GM19043 (cell line): Measurements from ENCODE around the gene PLXND1.

ENCODE experiments used
- ATAC-seq: cut with Tn5 transposase; IDR thresholded peaks from one replicate; pipeline ENCODE4 v1.9.1; 2021; ENCODE audit warnings: low read depth; ENCODE audit not compliant: unreplicated experiment

The PLXND1 gene

GRCh38 chr3:129627350-129628168, 21.1 kb upstream of the PLXND1 start:
- peak; percentile 45 for ATAC-seq

- ATAC-seq = peak; percentile 89
Observed at GRCh38 chr3:129626744-129627349, 20.4 kb upstream of the PLXND1 start.

DNA sequence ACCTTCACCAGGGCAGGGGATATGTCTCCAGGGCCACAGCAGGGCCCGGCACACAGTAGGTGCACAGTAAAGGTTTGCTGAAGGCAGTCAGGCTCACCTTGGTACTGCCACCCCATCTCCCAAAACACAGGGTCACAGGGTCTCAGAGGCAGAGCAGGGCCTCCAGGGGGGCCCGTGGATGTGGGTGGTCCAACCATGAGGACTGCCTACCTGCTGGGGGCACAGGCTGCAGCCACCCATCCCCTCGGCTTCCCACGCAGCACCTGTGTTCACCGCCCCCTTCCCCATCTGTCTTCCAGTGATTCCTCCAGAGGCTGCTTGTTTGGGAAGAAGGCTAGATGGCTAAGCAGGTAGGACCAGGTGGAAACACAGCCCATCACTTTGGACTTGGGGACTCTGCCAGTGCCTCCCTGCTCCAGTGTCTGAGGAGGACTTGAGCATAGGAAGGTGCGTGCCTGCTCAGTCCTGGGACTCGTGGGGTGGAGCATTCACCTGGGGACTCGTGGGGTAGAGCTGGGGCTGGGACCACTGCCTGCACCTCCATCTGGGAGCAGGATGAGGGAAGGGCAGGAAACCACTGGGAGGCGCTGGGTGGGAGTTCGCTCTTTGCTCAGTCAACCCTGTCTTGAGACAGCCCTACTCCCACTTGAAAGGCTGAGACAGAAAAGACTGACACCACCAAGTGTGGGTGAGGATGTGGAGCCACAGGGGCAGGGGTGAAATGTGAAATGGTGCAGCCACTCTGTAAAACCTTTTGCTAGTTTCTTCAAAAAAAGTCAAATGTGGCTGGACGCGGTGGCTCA, 18.8 kb upstream of the PLXND1 start:
- no peak for ATAC-seq

GRCh38 chr3:129624347-129625071, 18.0 kb upstream of the PLXND1 start:
- no peak for ATAC-seq

DNA sequence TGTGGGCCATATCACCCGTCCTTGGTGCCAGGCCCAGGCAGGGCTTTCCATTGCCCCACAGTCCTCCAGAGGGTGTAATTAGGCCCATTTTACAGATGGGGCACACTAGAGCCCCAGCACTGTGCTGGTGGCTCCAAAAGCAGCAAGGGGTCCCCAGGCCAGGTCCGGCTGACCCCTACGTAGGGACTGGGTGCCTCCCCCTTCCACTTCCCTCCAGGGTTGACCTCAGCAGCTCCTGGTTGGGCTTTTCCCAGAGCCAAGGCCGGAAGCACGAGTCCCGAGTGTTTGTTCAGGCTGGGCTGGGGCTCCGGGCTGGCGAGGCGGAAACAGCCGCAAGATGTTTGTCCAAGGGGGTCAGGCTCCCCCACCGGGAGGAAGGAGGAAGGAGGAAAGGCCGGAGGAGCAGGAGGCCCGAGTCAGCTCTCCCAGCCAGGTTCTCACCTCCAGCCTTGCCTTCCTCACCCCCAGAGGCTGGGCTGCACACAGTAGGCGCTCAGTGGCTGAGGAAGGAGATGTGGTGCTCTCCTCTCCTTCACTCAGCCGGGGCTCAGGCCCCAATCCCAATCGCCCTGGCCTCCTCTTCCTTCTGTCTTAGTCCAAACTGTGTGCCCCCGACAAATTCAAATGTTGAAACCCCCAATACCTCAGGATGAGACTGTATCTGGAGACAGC, 17.1 kb upstream of the PLXND1 start:
- no peak for ATAC-seq

DNA sequence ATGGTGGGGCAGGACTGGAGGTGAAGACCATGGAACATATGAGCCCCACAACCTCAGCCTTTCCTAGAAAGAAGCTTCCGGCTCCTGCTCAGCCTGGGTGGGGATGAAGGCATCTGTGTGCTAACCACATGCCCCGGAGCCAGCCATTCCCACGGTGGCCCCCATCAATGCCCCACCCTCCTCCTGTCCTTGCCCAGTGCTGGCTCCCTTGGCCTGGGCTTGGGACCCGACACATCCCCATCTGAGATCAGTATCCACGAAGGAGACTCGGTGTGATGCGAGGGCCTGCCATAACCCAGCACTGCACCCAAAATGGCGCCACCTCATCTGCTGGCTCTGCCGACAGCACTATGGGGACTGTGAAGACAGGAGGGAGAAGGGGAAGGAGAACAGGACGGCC, 16.5 kb upstream of the PLXND1 start:
- ATAC-seq = no peak

DNA sequence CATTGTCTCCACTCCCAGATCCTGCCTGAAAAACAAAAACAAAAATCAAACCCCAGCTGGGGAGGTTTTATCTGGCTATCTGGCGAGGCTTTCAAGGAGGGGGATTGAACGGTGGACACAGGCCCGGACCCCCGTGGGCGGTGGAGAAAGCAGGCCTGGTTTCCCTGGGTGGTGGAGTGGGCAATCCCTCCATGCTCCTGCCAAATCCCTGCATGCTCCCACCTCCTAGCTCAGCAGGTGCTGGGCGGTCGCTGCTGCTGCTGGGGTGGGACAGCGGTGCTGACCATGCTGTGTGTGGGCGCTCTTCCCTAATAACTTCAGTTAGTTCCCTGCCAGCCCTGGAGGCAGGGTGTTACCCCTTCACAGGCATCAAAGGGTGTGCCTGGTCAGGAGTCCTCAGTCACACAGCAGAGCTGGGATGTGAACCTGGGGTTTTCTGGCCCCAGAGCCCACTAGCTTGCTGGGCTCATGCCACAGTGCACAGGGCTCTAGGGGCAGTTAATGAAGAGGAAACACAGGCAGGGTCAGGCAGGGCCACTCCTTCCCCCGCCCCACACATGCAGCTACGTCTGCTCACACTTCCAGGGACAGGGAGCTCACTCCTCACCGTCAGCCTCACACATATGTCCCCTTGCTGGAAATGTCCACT, 15.9 kb upstream of the PLXND1 start:
- ATAC-seq = no peak

DNA sequence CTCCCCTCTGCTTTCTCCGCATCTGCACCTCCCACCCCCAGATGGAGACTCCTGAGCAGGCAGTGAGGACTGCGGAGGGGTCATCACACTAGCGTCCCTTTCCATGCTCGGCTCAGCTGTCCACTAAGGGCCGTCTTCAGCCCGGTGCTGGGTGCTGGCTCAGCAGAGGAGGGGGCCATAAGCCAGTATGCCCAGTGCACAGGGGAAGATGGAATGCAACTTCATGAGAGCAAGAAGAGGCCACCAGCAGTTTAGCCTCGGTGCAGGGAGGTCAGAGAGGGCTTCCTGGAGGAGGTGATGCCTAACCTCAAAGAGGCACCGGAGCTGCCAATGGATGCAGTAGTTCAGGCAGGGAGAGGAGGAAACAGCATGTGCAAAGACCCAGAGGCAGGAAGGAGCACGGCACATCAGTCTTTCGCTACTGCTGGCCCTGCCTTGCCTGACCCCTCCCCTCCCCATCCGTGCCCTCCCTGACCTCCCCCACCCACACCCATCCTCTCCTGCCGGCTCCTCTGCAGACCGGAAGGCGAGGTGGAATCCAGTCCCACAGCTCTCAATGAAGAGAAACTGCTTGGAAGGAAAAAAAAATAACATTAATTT, 15.2 kb upstream of the PLXND1 start:
- no peak for ATAC-seq

- no peak for ATAC-seq
Observed at GRCh38 chr3:129620828-129621559, 14.5 kb upstream of the PLXND1 start.

DNA sequence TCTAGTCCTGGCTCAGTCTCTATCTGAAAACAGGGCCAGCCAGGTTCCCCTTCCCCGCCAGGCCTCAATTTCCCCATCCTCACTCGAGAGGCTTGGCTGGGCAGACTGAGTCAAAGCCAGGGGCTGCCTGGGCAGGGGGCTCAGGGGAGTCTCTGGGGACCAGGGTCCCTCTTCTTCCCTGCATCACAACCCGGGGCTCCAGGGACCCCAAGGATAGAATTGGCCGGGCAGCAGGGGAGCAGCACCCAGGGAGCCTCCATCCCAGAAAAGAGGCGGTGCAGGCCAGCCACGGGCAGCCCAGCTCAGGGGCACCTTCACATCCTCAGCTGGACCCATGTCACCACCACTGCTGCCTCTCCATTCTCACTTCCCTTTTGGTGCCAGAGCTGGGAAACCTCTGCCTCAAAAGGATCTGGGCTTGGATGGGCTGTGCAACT, 13.3 kb upstream of the PLXND1 start:
- no peak for ATAC-seq

- ATAC-seq = no peak
Observed at GRCh38 chr3:129618901-129619671, 12.6 kb upstream of the PLXND1 start.

DNA sequence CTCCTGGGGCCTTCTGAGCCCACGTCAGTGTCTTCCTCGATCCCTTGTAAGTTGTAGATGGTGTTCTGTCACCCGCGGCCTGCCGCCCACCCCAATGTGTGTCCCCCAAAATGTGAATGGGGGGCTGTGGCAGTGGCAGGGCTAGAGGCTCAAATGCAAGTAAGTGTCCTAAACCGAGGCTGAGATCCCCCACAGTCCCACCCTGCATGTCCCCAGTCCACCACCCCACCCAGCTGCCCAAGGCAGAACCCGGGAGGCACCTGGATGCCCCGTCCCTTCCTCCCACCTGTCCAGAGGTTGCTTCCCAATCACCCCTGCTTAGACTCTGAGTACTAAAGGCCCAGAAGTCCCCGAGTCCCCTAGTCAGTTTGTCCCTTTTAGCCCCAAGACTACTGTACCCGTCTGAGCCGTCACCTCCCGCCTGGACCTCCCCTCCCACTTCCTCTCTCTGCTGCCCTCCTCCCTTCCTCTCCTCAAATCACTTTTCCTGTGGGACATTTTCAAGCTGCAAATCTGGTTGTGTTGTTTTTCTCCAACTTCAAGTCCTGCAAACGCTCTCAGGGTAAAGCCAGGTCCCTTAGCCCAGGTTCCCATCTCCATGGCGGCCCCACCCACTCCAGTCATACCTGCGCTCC, 11.8 kb upstream of the PLXND1 start:
- ATAC-seq = no peak

- no peak for ATAC-seq
Observed at GRCh38 chr3:129617381-129618185, 11.1 kb upstream of the PLXND1 start.

- no peak for ATAC-seq
Observed at GRCh38 chr3:129616713-129617112, 10.2 kb upstream of the PLXND1 start.

- ATAC-seq = no peak
Observed at GRCh38 chr3:129616291-129616690, 9.8 kb upstream of the PLXND1 start.

DNA sequence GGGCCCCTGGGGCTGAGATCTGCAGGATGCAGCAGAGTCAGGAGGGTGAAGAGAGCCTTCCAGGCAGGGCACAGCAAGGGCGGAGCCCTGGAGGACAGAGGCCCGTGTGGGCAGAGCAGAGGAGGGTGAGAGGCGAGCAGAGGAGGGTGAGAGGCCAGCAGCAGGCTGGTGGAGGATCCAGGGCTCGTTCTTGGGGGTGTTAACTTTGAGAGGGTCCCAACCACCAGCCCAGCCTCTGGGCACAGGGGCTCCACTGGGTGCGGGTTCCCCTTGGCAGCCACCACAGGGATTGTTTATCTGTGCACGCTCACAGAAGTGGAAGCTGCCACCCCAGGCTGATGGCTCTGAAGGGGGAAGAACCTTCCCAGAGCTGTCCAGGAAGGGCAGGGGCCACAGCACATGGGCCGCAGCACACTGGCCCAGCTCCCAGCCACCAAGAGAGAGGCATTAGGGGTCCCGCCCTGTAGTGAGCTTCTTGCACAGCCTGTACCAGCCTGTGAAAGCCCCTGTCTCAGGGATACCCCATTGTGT, 9.3 kb upstream of the PLXND1 start:
- no peak for ATAC-seq
